G401.6 (cell line): ENCODE results near the gene ANKS1B.

Experiments
- FAIRE-seq: peaks from 2 replicates; lab custom pipeline; 2012; peaks lifted over from hg19 to GRCh38; lab: Jason Lieb, UNC

ANKS1B gene

DNA sequence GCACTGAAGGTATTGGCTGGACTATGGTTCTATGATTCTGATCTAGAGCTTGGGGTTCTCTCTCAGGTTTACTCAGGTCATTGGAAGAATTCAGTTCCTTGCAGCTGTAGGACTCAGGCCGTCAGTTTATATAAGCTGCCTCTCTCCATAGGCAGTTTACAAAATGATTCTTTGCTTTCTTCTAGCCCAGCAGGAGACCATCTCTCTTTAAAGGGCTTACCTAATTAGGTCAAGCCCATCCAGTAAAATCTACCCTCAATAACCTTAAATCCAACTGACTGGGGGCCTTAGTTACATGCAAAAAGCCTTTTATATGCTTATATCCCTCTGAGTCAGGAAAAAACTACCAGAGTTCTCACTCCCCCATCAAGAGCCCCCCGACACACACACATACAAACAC is 417.7 kb downstream of the ANKS1B start:
- no peak for FAIRE-seq

DNA sequence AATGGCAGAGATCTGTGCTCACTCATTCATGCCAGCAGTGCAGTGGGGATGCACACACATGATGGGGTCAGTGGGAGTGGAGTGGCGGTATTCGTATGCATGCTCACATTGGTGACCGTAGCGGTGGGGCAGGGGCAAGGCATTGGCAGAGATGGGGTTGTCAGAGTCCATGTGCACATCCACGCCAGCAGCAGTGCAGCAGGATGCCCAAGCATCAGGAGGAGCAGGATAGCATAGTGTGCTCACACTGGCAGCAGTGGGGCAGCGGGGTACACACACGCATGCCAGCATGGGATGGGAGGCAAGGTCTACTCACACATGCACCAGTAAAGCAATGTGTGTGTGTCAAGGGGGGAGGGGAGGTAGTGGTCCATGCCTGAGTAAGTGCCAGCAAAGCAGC is 426.6 kb downstream of the ANKS1B start:
- FAIRE-seq = no peak

DNA sequence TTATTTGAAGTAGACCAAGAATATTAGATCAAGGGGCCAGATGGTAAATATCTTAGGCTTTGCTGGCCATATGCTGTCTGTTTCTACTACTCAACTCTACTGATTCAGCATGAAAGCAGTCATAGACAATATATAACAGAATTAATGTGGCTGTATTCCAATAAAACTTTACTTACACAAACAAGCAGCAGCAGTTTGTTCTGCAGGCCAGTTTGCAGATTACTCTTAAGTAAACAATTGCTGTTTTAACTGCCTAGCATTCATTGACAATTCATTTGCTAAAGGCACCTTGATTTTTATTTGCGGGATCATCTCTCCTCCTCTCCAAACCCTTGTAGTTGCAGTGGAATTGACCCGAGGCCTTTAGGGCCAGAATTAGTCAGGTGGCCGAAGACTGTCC is 431.3 kb downstream of the ANKS1B start:
- FAIRE-seq = no peak

DNA sequence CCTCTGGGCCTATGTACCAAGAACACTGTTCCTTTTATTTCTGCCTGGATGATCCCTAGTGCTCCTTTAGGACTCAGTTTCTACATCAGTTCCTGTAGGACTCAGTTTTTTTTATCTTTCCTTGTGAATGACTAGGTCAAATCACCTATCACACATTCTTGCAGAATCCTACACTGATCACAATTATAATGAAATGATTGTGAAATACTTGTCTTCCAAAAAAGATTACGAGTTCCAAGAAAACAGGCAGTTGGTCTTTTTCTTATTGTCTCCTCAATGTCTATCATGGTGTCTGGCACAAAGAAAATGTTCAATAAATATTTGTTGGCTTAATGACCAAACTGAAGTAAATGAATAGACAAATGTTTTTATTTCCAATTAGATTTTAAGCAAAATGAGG is 432.7 kb downstream of the ANKS1B start:
- no peak for FAIRE-seq

DNA sequence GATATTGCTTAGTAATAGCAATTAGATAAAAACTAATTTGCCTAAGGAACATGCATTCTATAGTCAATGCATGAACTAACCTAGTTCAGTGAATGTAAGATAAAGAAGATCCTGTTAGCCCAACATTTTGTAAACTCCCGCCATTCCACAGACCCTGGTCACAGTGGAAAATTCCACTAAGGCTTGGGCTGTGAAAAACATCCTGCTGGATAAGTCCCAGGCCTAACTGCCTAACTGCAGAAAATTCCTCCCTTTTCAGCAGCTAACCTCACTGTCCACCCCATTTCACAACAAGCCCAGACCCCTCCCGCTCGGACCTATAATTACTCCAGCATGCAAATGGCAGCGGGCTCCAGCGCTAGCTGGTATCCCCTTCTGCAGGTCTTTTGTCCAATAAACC is 435.1 kb downstream of the ANKS1B start:
- FAIRE-seq = no peak

DNA sequence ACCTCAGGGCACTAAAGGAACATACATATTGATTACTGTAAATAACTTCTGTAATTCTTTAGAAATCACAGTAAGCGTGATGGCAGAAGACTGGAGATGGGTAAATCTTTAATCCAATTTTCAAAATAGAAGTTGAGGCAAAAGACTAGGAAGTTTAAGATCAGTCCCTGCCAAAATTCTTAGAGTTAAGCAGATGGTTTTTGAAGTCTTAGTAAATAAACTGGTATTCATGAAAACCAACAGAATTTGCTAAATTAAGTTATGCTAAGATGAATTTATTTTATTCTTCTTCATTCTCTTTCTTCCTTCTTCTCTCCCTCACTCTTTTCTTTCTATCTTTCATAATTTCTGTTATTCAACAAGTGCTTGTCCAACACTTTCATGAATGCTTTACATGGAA is 435.5 kb downstream of the ANKS1B start:
- FAIRE-seq = no peak

DNA sequence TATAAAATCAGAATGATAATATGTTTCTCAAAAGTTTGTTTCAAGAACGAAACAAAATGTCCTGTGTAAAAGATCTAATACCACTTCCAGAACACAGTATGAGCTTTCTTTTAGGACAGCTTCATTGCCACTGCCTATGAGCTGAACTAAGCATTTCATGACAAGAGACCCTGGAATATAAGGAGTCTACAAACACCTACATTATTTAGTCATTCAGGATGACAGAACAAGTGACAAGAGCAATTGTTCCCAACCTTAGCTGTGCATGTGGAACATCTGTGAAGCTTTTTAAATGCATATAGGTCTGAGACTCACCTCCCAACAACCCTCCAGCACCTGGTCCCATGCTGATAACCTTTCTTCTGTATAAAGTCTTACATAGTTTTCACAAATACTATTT is 440.3 kb downstream of the ANKS1B start:
- FAIRE-seq = no peak

DNA sequence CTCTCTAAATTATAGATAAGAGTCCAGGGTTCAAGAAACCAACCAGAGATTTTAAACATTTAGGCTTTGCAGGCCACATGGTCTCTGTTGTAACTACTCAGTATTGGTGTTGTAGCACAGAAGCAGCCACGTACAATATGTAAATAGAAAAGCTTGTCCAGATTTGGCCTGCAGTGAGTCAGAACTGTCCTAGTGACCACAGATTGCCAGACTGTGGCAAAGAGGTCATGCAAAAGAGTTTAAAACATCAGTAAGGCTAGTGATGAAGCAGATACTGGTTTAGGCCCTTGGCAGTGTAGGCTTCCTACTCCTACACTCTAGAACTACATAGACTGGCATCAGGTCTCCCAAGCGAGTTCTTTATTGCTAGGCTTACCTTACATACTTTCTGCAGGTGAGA is 454.8 kb downstream of the ANKS1B start:
- FAIRE-seq = no peak

DNA sequence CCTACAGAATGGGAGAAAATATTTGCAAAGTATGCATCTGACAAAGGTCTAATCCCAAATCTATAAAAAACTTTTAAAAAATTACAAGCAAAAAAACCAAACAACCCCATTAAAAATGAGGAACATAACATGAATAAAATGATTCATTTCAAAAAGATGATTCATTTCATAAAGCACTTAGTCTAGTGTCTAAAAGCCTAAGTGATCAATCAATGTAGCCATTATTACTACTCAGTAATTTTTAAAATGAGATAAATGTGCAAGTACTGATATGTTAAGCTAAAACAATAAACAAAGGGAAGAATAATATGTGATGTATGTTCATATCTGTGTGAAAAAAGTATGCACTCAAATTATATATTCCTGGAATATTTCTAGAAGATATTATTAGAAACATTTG is 456.3 kb downstream of the ANKS1B start:
- no peak for FAIRE-seq

DNA sequence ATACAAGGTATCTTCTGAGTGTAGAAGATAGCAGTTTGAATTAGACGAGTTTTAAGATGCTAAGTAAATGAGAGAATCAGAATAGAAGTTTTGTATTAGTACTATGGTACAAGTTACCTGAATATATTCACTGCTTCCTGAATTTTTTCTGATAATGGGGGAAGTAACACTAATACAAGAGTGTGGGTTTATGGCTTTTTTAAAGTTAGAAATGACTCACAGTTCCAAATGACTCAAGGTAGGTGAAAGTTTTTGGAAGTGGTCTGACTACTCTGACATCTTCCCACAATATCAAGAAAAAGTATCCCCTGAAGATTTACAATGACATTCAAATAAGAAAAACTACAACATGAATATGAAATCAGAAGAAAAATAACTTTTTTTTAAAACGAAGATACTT is 460.9 kb downstream of the ANKS1B start:
- no peak for FAIRE-seq

DNA sequence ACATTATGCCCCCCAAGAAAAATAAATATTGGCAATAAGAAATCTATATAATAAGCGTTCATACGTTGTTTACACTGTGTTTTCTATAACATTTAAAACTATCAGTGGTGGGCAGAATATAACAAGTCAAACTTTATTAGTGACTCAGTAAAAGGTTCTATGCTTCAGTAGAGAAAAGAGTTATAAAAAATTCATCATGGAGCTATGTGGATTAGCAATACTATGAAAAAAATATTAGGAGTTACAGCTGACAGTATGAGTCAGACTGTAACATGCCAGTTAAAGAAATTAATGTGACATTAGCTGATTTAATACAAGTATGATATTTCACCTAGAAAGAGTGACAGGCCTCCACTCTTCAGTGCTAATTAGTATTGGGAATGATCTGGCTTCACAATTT is 462.3 kb downstream of the ANKS1B start:
- FAIRE-seq = no peak

DNA sequence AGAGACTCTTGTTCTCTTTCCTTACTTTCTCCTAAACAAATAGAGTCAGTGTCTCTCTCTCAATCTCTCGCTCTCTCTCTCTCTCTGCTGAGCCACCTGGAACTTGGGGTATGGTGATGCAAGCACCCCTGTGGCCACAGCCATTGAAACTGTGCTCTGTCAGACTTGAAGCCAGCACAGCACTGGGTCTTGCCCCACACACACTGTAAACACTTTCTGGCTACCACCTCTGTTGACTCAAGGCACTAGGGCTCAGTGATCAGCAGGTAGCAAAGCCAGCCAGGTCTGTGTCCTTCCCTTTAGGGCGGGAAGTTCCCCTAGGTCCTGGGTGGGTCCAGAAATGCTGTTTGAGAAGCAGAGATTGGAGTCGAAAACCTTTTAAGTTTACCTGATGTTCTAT is 463.1 kb downstream of the ANKS1B start:
- FAIRE-seq = no peak

DNA sequence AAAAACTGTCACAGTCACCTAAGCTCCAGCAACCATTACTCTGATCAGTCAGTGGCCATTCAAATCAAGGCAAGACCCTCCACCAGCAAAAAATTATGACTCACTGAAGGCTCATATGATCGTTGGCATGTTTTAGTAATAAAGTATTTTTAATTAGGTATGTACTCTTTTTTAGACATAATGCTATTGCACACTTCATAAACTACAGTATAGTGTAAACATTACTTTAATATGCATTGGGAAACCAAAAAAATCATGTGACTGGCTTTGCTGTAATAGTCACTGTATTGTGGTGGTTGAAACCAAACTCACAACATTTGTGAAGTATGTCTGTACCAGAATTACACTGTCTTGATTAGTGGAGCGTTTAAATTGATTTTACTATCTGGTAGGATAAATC is 471.7 kb downstream of the ANKS1B start:
- no peak for FAIRE-seq

DNA sequence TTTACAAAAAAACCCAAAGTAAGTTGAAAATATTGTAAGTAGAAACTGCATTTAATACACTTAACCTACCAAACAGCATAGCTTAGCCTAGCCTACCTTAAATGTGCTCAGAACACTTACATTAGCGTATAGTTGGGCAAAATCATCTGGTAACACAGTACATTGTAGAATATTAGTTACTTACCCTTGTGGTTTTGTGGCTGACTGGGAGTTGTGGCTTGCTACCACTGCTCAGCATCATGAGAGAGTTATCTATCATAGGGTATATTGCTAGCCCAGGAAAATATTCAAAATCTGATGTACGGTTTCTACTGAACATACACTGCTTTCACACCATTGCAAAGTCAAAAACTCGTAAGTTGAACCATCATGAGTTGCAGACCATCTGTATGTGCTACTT is 478.9 kb downstream of the ANKS1B start:
- FAIRE-seq = no peak

DNA sequence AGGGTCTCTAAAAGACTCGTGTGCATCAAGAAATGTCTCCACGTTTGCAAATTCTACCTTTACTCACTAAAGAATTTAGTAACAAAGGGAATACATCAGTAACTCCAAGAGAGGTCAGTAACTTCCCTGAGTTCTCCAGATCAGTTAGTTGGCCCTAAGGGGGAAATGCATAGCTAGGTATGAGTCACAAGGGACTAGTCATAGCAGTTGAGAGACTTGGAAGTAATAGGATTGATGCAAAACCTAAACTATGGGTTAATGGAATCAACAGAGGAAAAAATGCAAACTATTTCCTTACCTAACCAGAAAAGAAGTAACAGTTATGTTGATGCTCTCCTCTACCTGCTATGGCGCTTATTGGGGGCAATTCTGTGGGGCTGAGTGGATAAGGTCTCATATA is 486.0 kb downstream of the ANKS1B start:
- FAIRE-seq = no peak

DNA sequence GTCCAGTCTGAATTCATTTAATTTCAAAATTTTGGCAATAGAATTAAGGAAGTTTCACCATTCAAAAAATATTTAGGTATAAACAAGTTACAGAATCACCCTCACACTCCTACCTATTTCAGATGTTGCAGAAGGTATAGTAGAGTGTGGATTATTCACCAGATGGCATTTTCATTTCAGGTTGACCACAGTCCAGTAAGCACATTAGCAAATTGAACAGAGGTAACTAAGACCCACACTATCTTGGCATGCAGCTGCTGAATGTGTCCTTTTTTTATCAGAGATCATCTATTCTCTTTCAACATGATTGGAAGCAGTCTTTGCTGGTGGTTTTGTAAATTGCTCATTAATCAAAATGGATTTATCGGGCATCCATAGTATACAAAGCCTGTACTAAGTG is 488.9 kb downstream of the ANKS1B start:
- no peak for FAIRE-seq

DNA sequence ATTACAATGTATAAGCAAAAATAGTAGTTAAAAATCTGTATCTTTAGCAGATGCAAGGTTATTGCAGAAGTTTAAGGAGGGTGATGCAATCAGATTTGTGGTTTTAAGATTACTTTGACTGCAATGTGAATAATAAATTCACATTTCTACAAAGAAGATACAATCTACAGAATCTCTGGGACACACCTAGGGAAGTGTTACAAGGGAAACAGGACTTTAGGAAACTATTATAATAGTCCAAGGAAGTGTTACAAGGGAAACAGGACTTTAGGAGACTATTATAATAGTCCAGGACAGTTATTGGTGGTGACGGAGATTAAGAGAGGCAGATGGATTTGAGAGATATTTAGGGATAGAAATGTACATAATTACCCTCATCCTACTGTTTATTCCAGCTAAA is 491.5 kb downstream of the ANKS1B start:
- no peak for FAIRE-seq

DNA sequence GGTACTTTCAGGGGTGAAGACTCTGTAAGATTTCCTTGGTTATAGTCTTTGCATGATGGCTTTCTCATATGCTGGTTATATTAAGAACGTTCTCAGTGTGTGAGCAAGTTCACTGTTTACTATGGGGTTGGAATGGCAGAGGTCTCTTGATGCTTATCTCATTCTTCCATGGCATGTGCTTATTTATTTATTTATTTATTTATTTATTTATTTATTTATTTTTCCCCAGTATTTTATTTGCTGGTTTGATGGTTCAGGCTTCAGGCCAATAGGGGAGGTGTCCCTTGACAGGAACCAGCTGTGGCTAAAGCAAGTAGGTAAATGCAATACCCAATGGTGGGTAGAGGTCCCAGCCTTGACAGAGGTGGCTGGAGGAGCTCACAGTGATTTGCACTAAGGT is 498.5 kb downstream of the ANKS1B start:
- no peak for FAIRE-seq

DNA sequence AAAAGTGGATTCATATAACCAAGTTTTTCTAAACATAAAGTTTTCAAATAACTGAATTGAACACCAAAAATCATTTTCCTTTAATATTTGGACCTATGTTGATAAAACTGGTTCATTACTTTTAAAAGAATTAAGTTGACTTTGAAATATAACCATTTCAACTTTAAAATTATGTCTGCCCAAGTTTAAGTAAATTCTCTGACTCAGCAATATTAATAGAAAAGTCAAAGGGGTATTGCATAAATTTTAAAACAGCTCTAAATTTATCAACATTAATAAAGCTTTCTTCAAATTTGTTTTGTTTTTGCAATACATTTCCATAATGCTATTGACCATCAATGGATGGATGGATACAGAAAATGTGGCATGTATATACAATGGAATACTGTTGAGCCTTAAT is 505.6 kb downstream of the ANKS1B start:
- peak; percentile 31 for FAIRE-seq

DNA sequence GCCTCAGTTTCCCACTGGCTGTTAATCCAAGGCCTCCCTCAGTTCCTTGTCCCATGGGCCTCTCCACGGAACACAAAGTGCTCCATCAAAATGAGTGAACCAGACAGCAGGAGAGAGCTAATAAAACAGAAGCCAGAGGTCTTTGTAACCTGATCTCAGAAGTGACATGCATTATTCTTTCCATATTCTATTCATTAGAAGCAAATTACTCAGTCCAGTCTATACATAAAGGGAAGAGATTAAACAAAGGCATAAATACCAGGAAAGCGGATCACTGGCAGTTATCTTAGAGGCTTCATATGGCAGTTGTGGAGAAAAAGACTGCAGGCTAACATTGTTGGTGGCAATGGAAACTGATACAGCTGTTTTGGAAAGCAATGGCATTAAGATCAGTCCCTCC is 507.8 kb downstream of the ANKS1B start:
- no peak for FAIRE-seq

DNA sequence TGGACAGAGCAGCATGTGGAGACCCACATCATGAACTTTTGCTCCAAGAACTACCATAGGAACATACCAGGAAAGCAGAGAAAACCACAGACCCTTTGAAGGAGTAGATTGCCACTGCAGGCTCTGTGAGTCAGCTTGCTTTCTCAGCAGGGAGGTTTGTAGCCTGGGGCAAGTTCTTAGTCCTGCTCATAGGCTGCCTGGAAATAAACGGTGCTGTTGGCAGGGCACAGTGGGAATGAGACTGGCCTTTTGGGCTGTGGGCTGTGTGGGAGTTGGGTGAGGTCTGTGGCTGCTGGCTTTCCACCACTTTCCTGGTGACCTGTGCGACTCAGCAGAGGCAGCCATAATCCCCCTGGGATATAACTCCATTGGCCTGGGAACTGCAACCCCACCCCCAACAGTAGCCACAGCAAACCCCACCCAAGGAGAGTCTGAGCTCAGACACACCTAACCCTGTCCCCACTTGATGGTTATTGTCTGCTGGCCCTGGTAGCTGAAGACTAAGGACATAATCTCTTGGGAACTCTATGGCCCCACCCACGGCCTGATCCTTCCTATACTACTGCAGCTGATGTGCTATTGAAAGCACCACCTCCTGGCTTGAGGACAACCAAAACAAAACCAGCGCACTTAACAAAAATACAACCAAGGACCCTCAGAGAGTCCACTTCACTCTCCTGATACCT is 529.2 kb downstream of the ANKS1B start:
- FAIRE-seq = no peak

DNA sequence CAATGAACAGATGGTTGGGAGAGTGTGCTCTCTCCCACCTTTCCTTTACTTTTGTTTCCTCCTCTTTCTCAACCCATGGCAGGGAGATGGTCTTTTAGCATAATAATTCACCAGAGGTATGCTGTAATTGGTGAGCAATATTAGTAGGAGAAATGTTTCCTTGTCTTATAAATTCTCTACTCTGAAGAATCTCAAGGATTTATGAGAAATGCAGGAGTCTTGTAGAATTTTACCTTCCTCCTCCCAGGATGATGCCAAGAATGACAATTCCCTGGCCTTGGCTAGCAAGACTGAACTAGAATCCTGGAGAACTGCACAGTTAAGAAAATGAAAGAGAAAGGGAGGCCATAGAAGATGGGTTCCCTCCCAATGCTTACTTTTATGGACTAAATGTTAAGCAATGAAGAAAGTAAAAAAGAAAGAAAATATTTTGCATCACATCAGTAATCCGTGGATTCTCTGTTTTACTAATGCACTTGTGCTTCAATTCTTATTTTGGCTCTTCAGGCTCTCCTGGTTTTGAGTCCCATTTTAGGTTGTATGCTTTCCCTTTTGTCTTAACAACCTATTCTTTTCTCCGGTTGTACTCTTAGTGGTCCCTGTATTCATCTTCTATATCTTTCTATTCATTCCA is 530.1 kb downstream of the ANKS1B start:
- no peak for FAIRE-seq

DNA sequence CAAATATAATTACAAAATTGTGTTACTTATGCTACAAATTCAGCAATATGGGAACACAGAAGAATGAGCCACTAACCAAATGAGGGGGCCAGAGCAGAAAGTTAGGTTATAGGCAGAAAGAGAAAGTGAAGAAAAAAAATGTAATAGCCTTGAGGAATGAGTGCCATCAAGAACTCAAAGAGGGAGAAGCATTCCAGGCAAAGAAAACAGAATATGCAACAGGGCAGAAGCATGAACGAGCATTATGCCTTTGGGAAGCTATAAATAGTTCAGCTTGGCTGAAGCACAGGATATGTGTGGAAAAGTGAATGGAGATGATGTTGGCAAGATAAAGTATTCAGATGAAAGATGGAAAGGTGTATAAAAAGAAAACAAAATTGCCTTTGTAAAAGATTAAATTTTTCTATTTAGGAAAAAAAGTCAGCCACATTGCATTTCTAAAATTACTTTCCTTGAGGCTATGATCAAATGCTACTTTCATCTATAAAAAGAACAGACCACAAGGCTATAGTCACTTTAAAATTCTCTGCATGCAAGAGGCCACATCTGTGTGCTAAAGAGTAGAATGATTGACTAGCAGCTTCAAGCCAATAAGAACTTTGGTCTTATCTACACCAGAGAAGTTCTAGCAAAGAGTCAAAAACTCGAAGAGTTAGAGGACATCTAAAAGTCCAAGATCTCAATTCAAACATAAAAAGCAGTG is 530.7 kb downstream of the ANKS1B start:
- no peak for FAIRE-seq

DNA sequence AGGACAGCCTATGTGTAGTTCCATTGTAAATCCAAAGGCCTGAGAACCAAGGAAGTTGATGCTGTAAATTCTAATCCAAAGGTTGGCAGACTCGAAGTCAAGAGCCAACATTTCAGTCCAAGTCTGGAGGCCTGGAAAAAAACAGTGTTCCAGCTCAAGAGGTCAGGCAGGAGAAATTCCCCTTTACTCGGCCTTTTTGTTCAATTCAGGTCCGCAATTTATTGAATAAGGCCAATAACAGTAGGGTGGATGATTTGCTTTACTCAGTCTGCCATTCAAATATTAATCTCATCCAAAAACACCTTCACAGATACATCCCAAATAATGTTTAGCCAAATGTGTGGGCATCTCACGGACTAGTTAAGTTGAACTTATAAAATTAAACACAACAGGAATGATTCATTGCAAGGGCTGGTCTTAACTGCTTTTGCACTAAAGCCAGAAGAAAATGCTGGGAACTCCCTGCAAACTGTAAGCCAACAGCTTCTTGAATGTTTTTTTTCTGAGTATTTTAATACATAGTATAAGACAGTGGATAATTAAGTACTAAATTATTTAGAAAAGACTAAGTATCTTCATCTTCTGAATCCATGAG is 534.6 kb downstream of the ANKS1B start:
- FAIRE-seq = no peak
